ENCODE results near the gene SHISA9. TPM values are rescaled to one million over a fixed set of nuclear protein-coding genes. Genes with fewer than 3 reads are reported as not detected.

Gene SHISA9
- total and polyA plus RNA-seq, 2 donors, result 0.05 to 0.07 TPM

- Histone ChIP-seq H3K27ac (ENCODE audit: low read depth in 1 of 2, low read length in 1 of 2) (no peak overlapping the region), H3K4me1 (ENCODE audit: control insufficient read depth in 2 of 2, insufficient read depth in 2 of 2, low read length in 2 of 2) (no peaks in the 10 kb centered on the region), H3K36me3 (ENCODE audit: control insufficient read depth in 2 of 2, insufficient read depth in 2 of 2, low read length in 1 of 2) (no peaks in the 10 kb centered on the region), H3K27me3 (ENCODE audit: control insufficient read depth in 2 of 2, insufficient read depth in 1 of 2, low read length in 1 of 2) (no peaks in the 10 kb centered on the region), H3K9me3 (ENCODE audit: control insufficient read depth in 2 of 2, insufficient read depth in 1 of 2, low read length in 1 of 2) (no peaks in the 10 kb centered on the region), H3K4me3 (ENCODE audit: low read length in 2 of 2) (no peak overlapping the region)
- WGBS, result 84% methylated on average over 4 of the region's 4 CpGs
- DNase-seq (ENCODE audit: low read depth in 6 of 9, low spot score in 9 of 9), result no peak
Observed at GRCh38 chr16:13231365-13231764, 330.0 kb downstream of the SHISA9 start.

DNA sequence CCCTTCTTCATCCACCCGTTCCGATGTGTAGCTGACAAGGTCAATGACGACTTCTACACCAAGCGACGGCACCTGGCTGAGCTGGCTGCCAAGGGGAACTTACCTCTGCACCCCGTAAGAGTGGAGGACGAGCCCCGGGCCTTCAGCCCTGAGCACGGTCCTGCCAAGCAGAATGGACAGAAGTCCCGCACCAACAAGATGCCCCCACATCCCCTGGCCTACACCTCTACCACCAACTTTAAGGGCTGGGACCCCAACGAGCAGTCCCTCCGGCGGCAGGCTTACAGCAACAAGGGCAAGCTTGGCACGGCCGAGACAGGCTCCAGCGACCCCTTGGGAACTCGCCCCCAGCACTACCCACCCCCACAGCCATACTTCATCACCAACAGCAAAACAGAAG is 333.6 kb downstream of the SHISA9 start:
- H3K4me1 ChIP-seq (ENCODE audit: control insufficient read depth in 2 of 2, insufficient read depth in 2 of 2, low read length in 2 of 2), result no peaks in the 10 kb centered on the region
- no peaks in the 10 kb centered on the region for H3K36me3 ChIP-seq (ENCODE audit: control insufficient read depth in 2 of 2, insufficient read depth in 2 of 2, low read length in 1 of 2)
- no peak overlapping the region for H3K27ac ChIP-seq (ENCODE audit: low read depth in 1 of 2, low read length in 1 of 2)
- WGBS, result 95% methylated on average over 17 of the region's 17 CpGs
- H3K9me3 ChIP-seq (ENCODE audit: control insufficient read depth in 2 of 2, insufficient read depth in 1 of 2, low read length in 1 of 2), result no peaks in the 10 kb centered on the region
- no peaks in the 10 kb centered on the region for H3K27me3 ChIP-seq (ENCODE audit: control insufficient read depth in 2 of 2, insufficient read depth in 1 of 2, low read length in 1 of 2)
- DNase-seq (ENCODE audit: low read depth in 6 of 9, low spot score in 9 of 9), result no peak
- no peak overlapping the region for H3K4me3 ChIP-seq (ENCODE audit: low read length in 2 of 2)

- Histone ChIP-seq H3K4me3 (ENCODE audit: low read length in 2 of 2) (no peak overlapping the region), H3K9me3 (ENCODE audit: control insufficient read depth in 2 of 2, insufficient read depth in 1 of 2, low read length in 1 of 2) (no peaks in the 10 kb centered on the region), H3K4me1 (ENCODE audit: control insufficient read depth in 2 of 2, insufficient read depth in 2 of 2, low read length in 2 of 2) (no peaks in the 10 kb centered on the region), H3K36me3 (ENCODE audit: control insufficient read depth in 2 of 2, insufficient read depth in 2 of 2, low read length in 1 of 2) (no peaks in the 10 kb centered on the region), H3K27me3 (ENCODE audit: control insufficient read depth in 2 of 2, insufficient read depth in 1 of 2, low read length in 1 of 2) (no peaks in the 10 kb centered on the region), H3K27ac (ENCODE audit: low read depth in 1 of 2, low read length in 1 of 2) (no peak overlapping the region)
- WGBS, result 97% methylated on average over 6 of the region's 6 CpGs
- DNase-seq (ENCODE audit: low read depth in 6 of 9, low spot score in 9 of 9), result no peak
Observed at GRCh38 chr16:13236308-13236707, 334.9 kb downstream of the SHISA9 start.

GRCh38 chr16:13238182-13238581 is 336.8 kb downstream of the SHISA9 start:
- no peaks in the 10 kb centered on the region for H3K36me3 ChIP-seq (ENCODE audit: control insufficient read depth in 2 of 2, insufficient read depth in 2 of 2, low read length in 1 of 2)
- WGBS, result 89% methylated on average over 2 of the region's 2 CpGs

DNA sequence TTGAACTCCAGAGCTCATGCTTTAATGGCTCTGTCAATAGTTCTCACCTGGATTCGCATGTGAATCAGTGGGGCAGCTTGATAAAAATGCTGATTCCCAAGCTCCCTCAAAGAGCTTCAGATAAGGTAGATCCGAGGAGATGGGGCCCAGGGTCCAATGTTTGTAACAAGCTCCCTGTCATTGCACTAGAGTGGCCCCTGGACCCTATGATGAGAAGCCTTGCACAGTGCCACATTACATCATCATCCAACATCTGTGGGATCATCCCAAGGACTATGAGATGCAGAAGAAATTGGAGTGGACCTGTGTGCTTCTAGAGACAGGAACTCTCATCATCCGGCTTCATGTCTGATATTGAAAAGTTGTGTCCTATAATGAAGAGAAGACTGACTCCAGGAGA is 340.8 kb downstream of the SHISA9 start:
- H3K4me3 ChIP-seq (ENCODE audit: low read length in 2 of 2), result no peak overlapping the region
- H3K27me3 ChIP-seq (ENCODE audit: control insufficient read depth in 2 of 2, insufficient read depth in 1 of 2, low read length in 1 of 2), result no peaks in the 10 kb centered on the region
- no peaks in the 10 kb centered on the region for H3K9me3 ChIP-seq (ENCODE audit: control insufficient read depth in 2 of 2, insufficient read depth in 1 of 2, low read length in 1 of 2)
- no peak overlapping the region for H3K27ac ChIP-seq (ENCODE audit: low read depth in 1 of 2, low read length in 1 of 2)
- no peaks in the 10 kb centered on the region for H3K4me1 ChIP-seq (ENCODE audit: control insufficient read depth in 2 of 2, insufficient read depth in 2 of 2, low read length in 2 of 2)
- 89% methylated on average over 3 of the region's 3 CpGs for WGBS
- no peak for DNase-seq (ENCODE audit: low read depth in 6 of 9, low spot score in 9 of 9)
- H3K36me3 ChIP-seq (ENCODE audit: control insufficient read depth in 2 of 2, insufficient read depth in 2 of 2, low read length in 1 of 2), result no peaks in the 10 kb centered on the region

More at GRCh38 chr16:13238182-13238581, 336.8 kb downstream of the SHISA9 start:
- DNase-seq (ENCODE audit: low read depth in 6 of 9, low spot score in 9 of 9), result no peak
- Histone ChIP-seq H3K4me1 (ENCODE audit: control insufficient read depth in 2 of 2, insufficient read depth in 2 of 2, low read length in 2 of 2) (no peaks in the 10 kb centered on the region), H3K4me3 (ENCODE audit: low read length in 2 of 2) (no peak overlapping the region), H3K9me3 (ENCODE audit: control insufficient read depth in 2 of 2, insufficient read depth in 1 of 2, low read length in 1 of 2) (no peaks in the 10 kb centered on the region), H3K27me3 (ENCODE audit: control insufficient read depth in 2 of 2, insufficient read depth in 1 of 2, low read length in 1 of 2) (no peaks in the 10 kb centered on the region), H3K27ac (ENCODE audit: low read depth in 1 of 2, low read length in 1 of 2) (no peak overlapping the region)

DNA sequence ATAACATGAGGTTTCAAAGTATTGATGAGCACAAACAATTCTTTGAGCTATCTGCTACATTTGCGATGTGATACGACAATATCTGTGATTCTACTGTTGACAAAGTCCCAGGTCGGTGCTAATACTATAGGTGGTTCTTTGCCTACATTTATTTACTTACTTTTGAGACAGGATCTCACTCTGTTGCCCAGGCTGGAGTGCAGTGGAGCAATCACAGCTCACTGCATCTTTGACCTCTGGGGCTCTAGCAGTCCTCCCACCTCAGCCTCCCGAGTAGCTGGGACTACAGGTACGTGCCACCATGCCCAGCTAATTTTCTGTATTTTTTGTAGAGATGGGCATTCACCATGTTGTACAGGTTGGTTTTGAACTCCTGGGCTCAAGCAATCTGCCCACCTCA is 343.4 kb downstream of the SHISA9 start:
- Histone ChIP-seq H3K27ac (ENCODE audit: low read depth in 1 of 2, low read length in 1 of 2) (no peak overlapping the region), H3K4me1 (ENCODE audit: control insufficient read depth in 2 of 2, insufficient read depth in 2 of 2, low read length in 2 of 2) (no peaks in the 10 kb centered on the region), H3K36me3 (ENCODE audit: control insufficient read depth in 2 of 2, insufficient read depth in 2 of 2, low read length in 1 of 2) (no peaks in the 10 kb centered on the region), H3K27me3 (ENCODE audit: control insufficient read depth in 2 of 2, insufficient read depth in 1 of 2, low read length in 1 of 2) (no peaks in the 10 kb centered on the region), H3K9me3 (ENCODE audit: control insufficient read depth in 2 of 2, insufficient read depth in 1 of 2, low read length in 1 of 2) (no peaks in the 10 kb centered on the region), H3K4me3 (ENCODE audit: low read length in 2 of 2) (no peak overlapping the region)
- no peak for DNase-seq (ENCODE audit: low read depth in 6 of 9, low spot score in 9 of 9)
- WGBS, result 93% methylated on average over 5 of the region's 5 CpGs

DNA sequence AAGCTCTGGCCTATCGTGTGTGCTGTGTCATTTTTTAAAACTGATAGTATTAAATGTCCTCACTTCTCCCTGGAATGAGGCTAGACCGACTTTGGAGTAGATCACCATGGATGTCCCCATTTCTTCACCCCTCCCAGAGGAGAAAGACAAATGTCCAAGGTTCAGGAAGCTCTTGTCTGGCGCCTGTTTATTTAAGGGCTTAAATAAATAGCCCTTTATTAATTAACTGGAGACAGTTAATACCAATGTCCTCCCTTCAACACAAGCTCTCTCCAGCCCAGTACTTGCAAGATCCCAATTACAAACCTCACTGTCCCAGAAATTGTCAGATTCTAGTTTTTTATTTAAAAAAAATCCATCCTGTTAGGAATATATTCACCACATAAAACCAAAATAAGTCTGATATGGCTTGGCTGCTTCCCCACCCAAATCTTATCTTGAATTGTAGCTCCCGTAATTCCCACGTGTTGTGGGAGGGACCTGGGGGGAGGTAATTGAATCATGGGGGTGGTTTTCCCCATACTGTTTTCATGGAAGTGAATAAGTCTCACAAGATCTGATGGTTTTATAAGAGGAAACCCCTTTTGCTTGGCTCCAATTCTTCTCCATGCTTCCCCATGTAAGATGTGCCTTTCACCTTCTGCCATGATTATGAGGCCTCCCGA is 344.4 kb downstream of the SHISA9 start:
- Histone ChIP-seq H3K4me3 (ENCODE audit: low read length in 2 of 2) (no peak overlapping the region), H3K4me1 (ENCODE audit: control insufficient read depth in 2 of 2, insufficient read depth in 2 of 2, low read length in 2 of 2) (no peaks in the 10 kb centered on the region), H3K9me3 (ENCODE audit: control insufficient read depth in 2 of 2, insufficient read depth in 1 of 2, low read length in 1 of 2) (no peaks in the 10 kb centered on the region), H3K27ac (ENCODE audit: low read depth in 1 of 2, low read length in 1 of 2) (no peak overlapping the region), H3K27me3 (ENCODE audit: control insufficient read depth in 2 of 2, insufficient read depth in 1 of 2, low read length in 1 of 2) (no peaks in the 10 kb centered on the region), H3K36me3 (ENCODE audit: control insufficient read depth in 2 of 2, insufficient read depth in 2 of 2, low read length in 1 of 2) (no peaks in the 10 kb centered on the region)
- 92% methylated on average over 6 of the region's 6 CpGs for WGBS
- DNase-seq (ENCODE audit: low read depth in 6 of 9, low spot score in 9 of 9), result no peak

GRCh38 chr16:13254998-13255614 is 353.7 kb downstream of the SHISA9 start:
- Histone ChIP-seq H3K36me3 (ENCODE audit: control insufficient read depth in 2 of 2, insufficient read depth in 2 of 2, low read length in 1 of 2) (no peaks in the 10 kb centered on the region), H3K9me3 (ENCODE audit: control insufficient read depth in 2 of 2, insufficient read depth in 1 of 2, low read length in 1 of 2) (no peaks in the 10 kb centered on the region), H3K4me1 (ENCODE audit: control insufficient read depth in 2 of 2, insufficient read depth in 2 of 2, low read length in 2 of 2) (no peaks in the 10 kb centered on the region), H3K27ac (ENCODE audit: low read depth in 1 of 2, low read length in 1 of 2) (no peak overlapping the region), H3K27me3 (ENCODE audit: control insufficient read depth in 2 of 2, insufficient read depth in 1 of 2, low read length in 1 of 2) (no peaks in the 10 kb centered on the region), H3K4me3 (ENCODE audit: low read length in 2 of 2) (no peak overlapping the region)
- WGBS, result 77% methylated on average over 1 of the region's 1 CpG
- DNase-seq (ENCODE audit: low read depth in 6 of 9, low spot score in 9 of 9), result no peak

GRCh38 chr16:13262270-13263090 is 361.1 kb downstream of the SHISA9 start:
- DNase-seq (ENCODE audit: low read depth in 6 of 9, low spot score in 9 of 9), result no peak
- Histone ChIP-seq H3K27ac (ENCODE audit: low read depth in 1 of 2, low read length in 1 of 2) (no peak overlapping the region), H3K4me3 (ENCODE audit: low read length in 2 of 2) (no peak overlapping the region), H3K4me1 (ENCODE audit: control insufficient read depth in 2 of 2, insufficient read depth in 2 of 2, low read length in 2 of 2) (no peaks in the 10 kb centered on the region), H3K36me3 (ENCODE audit: control insufficient read depth in 2 of 2, insufficient read depth in 2 of 2, low read length in 1 of 2) (no peaks in the 10 kb centered on the region), H3K27me3 (ENCODE audit: control insufficient read depth in 2 of 2, insufficient read depth in 1 of 2, low read length in 1 of 2) (no peaks in the 10 kb centered on the region), H3K9me3 (ENCODE audit: control insufficient read depth in 2 of 2, insufficient read depth in 1 of 2, low read length in 1 of 2) (no peaks in the 10 kb centered on the region)
- WGBS, result 82% methylated on average over 3 of the region's 3 CpGs

Measured in thymus (tissue), 11 donors.